Gastroesophageal sphincter (tissue), 3 donors: ENCODE data around the gene DTNBP1.

Experiments
- CTCF ChIP-seq, 4 experiments: fragments of 200-600 bp in 2 of 4; fragments of 450-650 bp in 2 of 4; sonication (generic) in 1 of 4; IDR thresholded peaks; one replicate each; pipeline ENCODE4 v1.5.1; 2017 to 2019; ENCODE audit warnings: antibody characterized with exemption in 4 of 4, mild to moderate bottlenecking in 2 of 4, moderate library complexity in 2 of 4
- EP300 ChIP-seq: sonication (generic); formaldehyde crosslinking; IDR thresholded peaks from one replicate; pipeline ENCODE4 v1.6.1; 2017; ENCODE audit warnings: antibody characterized with exemption, mild to moderate bottlenecking
- POLR2A ChIP-seq, 2 donors: fragments of 450-650 bp; IDR thresholded peaks; one replicate each; pipeline ENCODE4 v1.6.1; 2017; ENCODE audit warnings: antibody characterized with exemption in 2 of 2, mild to moderate bottlenecking in 2 of 2, moderate library complexity in 1 of 2
- POLR2AphosphoS5 ChIP-seq: sonication (generic); formaldehyde crosslinking; IDR thresholded peaks from one replicate; pipeline ENCODE4 v1.6.1; 2017; ENCODE audit warnings: antibody characterized with exemption

- no peak for TF ChIP-seq POLR2AphosphoS5
- no peak for TF ChIP-seq CTCF (IDR thresholded peaks at IDR 0.05)
- no peak for TF ChIP-seq POLR2A (IDR thresholded peaks at IDR 0.05)
- no peak for TF ChIP-seq EP300
Measured at GRCh38 chr6:15547400-15547799, 115.4 kb downstream of the DTNBP1 start.
